ENCODE measurements around the gene FSD1.
"Not testable (repeated sequence)": the region's sequence is repeated elsewhere in the genome, so short reads cannot be mapped to it uniquely, and the experiment has no call there.

Gene FSD1

DNA sequence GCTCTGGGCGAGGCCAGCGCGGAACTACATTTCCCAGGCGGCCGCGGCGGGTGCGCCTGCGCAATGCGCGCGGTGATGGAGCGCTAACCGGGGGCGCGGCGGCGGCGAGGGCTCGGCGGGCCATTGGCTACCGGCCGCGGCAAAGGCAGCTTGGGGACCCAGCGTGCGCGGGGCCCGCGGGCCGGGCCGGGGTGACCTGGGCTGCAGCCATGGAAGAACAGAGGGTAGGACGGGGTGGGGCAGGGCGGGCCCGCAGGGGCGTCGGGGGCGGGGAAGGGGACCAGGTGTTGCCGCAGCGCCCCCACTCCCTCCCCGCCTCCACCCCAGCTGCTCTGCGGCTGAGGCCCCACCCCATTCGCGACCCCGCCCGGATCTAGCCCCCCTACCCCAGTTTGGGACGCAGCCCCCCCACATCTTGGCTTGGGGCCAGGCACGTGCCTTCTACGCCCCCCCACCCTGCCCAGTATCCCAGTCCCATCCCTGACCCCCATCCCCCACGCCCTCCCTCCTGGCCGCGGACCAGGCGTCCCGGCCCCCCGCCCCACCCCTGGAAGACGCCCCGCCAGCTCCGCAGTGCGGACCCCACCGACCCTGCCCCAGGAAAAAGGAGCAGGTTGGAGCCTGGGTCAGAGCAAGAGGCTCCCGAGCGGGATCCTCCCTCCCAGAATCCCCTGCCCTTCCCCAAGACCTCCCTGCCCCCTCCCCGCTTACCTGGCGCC lies at the start of gene FSD1:
FSD1 (plus strand) TSS at position 61 of the 719 bp plus-strand sequence; CDS start at position 210, 149 bp downstream.
- in situ Hi-C loops (cut with HindIII; ENCODE audit: low sequenced_read_pairs), result no loop called here

GRCh38 chr19:4256563-4256962 lies 47.8 kb upstream of the FSD1 start:
- in situ Hi-C loops (cut with HindIII; ENCODE audit: low sequenced_read_pairs), result no loop called here

DNA sequence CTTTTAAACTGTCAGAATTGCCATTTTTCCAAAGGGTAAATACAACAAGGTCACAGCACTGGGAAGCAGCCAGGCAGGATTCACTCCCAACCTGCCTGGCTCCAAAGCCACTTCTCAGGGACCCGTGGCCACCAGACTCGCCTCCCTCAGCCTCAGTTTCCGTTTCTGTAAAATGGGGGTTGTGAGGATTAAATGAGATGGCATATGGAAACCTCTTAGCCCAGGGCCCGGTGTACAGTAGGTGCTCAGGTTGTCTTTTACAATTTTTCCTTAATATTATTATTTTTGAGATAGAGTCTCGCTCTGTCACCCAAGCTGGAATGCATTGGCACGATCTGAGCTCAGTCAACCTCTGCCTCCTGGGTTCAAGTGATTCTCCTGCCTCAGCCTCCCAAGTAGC lies 47.4 kb upstream of the FSD1 start:
- in situ Hi-C loops (cut with HindIII; ENCODE audit: low sequenced_read_pairs), result no loop called here

GRCh38 chr19:4258181-4258580 lies 46.2 kb upstream of the FSD1 start:
- in situ Hi-C loops (cut with HindIII; ENCODE audit: low sequenced_read_pairs), result no loop called here

- in situ Hi-C loops (cut with HindIII; ENCODE audit: low sequenced_read_pairs), result no loop called here
These were observed 43.7 kb upstream of the FSD1 start for GRCh38 chr19:4260613-4261191.

GRCh38 chr19:4264812-4265211 lies 39.6 kb upstream of the FSD1 start:
- in situ Hi-C loops (cut with HindIII; ENCODE audit: low sequenced_read_pairs), result no loop called here

DNA sequence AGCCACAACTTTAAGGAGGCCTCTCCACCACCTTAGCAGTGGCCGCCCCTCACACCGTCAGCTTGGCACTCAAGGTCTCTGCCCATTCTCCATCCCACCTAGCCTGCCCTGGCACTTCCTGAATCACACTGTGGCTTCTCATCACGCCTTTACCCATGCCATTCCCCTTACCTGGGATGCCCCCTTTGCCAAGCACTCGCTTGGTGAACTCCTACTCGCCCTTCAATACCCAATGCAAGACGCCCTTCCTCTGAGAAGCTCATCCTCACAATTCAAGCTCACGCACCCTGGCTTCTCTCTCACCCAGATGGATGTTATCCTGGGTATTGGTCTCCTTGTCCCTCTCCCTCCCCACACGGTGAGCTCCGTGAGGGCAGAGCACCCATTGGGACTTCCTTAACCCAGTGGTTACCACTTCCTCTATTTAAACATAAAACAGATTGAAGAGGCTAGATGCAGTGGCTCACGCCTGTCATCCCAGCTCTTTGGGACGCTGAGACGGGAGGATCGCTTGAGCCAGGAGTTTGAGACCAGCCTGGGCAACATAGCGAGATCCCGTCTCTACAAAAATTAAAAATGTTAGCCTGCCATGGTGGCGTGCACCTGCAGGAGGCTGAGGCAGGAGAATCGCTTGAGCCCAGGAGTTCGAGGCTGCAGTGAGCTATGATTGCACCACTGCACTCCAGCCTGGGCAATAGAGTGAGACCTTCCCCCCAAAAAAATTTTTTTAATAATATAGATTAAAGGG lies 38.0 kb upstream of the FSD1 start:
- in situ Hi-C loops (cut with HindIII; ENCODE audit: low sequenced_read_pairs), result no loop called here

- in situ Hi-C loops (cut with HindIII; ENCODE audit: low sequenced_read_pairs), result no loop called here
These were observed 37.1 kb upstream of the FSD1 start for GRCh38 chr19:4267101-4267900.

GRCh38 chr19:4267901-4268815 lies 36.2 kb upstream of the FSD1 start:
- in situ Hi-C loops (cut with HindIII; ENCODE audit: low sequenced_read_pairs), result no loop called here

DNA sequence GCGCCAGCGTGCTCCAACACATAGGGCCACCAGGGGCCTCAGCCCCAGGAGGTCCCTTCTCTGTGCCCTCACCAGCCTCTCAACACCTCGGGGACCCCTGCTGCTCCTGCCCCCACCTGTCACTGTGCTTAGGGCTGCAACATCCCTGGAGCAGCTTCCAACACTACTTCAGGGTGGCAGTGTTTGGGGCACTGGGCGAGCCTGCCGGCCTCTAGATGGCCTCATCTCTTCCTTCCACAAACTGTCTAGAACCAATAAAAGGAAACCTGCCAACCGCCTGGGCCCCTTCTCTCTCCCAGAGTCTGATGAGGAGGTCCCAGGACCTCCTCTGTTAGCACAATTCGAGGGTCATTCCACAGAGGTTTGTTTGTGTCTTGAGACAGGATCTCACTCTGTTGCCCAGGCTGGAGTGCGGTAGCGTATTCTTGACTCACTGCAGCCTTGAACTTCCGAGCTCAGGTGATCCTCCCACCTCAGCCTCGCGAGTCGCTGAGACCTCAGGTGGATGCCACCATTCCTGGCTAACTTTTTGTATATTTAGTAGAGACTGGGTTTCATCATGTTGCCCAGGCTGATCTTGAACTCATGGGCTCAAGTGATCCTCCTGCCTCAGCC lies 35.5 kb upstream of the FSD1 start:
- in situ Hi-C loops (cut with HindIII; ENCODE audit: low sequenced_read_pairs), result no loop called here

DNA sequence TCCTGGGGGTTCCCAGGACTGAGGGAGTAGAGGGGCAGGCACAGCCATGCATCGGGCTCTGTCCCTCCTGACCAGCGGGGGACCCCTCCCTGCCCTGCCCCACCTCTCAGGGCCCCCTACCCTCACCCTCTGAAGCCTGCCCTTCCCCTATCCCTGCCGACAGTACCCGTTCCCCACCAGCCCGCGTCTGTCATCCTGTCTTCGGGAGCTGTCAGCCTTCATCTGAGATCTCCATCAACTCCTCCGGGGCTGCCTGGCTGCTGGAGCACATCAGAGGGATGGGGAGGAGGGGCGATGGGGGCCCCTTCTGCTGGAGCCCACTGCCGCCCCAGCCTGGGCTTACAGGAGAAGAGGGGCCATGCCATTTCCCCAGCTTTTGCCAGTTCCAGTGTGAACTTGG lies 31.5 kb upstream of the FSD1 start:
- in situ Hi-C loops (cut with HindIII; ENCODE audit: low sequenced_read_pairs), result no loop called here

DNA sequence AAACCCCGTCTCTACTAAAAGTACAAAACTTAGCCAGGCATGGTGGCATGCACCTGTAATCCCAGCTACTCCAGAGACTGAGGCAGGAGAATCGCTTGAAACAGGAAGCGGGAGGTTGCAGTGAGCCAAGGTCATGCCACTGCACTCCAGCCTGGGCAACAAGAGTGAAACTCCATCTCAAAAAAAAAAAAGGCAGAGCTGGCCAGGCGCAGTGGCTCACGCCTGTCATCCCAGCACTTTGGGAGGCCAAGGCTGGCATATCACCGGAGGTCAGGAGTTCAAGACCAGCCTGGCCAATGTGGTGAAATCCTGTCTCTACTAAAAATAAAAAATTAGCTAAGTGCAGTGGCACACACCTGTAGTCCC lies 30.1 kb upstream of the FSD1 start:
- in situ Hi-C loops (cut with HindIII; ENCODE audit: low sequenced_read_pairs), result not testable (repeated sequence)

DNA sequence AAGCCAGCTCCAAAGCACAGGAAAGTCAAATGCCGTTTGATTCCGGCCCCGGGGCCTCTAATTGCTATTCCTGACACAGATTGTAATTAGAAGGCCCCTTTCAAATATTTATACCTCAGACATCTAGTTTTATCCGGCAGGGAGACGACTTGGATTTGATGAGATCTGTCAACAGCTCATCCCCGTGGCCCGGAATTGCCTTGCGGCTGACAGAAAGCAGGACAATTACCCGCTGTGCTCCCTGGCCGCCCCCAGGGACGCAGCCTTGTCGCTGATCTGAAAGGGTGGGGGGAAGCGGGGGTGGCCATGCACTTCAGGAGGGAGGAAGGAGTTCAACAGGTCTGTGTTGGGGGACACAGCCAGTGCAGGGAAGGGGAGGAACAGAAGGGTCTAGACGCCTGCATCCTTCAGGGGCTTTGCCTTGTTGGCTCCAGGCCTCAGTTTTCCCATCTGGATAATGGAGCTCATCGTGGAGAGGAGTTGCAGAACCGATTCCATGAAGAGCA lies 27.2 kb upstream of the FSD1 start:
- in situ Hi-C loops (cut with HindIII; ENCODE audit: low sequenced_read_pairs), result no loop called here

DNA sequence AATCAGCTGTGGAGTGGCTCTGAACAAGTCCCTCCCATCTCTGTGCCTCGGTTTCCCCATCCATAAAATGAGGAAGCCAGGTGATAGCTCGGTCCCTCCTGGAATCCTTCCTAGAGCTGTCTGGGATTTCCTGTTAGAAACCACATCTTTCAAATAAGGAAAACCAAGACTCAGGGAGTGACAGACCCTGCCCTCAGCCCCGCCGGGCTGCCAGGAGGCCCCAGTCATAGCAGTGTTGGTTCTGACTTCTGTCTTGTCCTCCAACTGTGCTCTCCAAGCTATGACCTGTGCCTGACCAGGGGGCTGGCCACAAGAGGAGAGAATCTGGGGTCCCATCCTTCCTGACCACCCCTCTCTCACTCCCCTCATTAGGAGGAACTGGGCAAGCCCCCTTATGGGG lies 26.4 kb upstream of the FSD1 start:
- in situ Hi-C loops (cut with HindIII; ENCODE audit: low sequenced_read_pairs), result no loop called here

DNA sequence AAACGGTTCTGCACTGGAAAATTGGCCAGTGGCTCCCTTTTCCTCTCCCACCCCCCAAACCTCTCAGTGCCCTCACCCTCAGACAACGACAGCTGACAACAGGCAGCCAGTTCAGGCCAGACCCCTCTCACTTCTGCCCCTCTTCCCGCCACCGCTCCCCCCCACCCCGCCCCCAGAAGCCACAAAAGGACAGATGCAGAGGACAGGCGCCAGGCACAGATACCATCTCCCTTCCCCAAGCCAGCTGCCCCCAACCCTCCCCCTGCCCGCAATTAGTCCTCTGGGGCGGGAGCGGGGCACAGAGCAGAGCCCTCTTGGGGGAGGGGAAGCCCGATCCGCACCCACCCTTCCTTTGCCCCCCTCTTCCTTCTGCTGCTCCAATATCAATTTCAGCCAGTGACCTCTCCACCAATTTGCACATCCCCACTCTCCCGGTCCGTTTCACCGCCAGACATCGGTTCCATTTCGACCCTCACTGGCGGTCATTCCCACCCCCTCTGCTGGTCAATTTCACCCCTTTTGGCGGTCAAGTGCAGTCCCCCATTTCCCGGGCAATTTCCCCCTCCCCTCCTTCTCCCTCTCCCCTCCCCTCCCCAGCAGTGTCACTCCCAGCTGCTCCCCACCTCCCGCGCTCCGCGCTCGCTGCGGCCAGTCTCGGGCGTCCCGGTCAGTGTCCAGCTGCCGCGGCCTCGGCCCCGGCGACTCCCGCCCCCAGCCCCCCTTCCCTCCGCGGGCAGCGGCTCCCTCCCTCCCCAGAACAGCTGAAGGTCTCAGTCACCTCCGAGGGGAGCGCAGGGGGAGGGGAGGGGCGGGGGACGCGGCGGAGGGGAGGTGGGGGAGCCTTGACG lies 25.8 kb upstream of the FSD1 start, which contains the start of gene SHD:
SHD (plus strand) TSS at position 848 of the 848 bp plus-strand sequence. CDS start 798 bp downstream, outside the sequence.
- in situ Hi-C loops (cut with HindIII; ENCODE audit: low sequenced_read_pairs), result no loop called here

DNA sequence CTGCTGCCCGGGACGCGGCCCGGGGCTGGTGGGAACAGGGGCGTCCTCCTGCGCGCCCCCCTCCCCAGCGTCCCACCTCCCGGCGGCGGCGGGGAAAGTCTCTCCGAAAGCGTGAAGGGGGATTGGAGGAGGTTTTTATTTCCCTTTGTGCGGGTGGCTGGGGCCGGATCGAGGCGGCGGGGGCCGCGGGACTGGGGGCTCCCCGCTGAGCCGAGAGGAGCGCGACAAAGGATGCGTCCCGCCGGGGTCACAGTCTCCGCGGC lies 25.2 kb upstream of the FSD1 start:
- in situ Hi-C loops (cut with HindIII; ENCODE audit: low sequenced_read_pairs), result no loop called here

DNA sequence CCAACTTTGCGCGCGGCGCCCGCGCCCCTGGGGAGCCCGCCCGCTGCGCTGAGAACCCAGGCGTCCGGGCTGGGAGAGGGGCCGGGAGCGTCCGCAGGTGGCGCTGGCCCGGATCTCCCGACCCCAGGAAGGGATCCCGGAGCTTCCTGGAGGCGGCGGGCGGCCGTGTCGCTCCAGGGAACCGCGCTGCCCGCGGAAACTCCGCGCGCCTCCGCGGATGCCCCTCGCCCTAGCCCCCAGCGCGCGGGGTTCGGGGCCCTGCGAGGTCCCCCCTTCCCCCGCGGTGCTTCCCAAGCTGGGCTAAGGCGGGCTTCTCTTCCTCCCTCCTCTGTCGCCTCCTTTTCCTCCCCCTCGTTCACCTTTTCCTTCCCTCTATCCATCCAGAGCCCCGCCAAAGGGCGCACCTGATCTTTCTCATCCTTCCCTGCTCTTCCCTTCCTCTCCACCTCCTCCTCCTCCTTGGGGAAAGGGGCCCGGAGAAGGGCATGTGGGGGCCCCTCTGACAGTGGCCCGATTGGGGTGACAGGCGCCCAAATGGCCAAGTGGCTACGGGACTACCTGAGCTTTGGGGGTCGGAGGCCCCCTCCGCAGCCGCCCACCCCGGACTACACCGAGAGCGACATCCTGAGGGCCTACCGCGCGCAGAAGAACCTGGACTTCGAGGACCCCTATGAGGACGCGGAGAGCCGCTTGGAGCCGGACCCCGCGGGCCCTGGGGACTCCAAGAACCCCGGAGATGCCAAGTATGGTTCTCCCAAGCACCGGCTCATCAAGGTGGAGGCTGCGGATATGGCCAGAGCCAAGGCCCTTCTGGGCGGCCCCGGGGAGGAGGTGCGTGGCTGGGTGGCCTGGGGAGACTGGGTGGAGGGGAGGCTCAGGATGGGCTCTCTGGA lies 24.6 kb upstream of the FSD1 start:
- in situ Hi-C loops (cut with HindIII; ENCODE audit: low sequenced_read_pairs), result no loop called here

Data from DLD1 (cell line).